Subcutaneous abdominal adipose tissue (tissue), 5 donors: Measurements from ENCODE around the gene IL13RA1.
"Not testable (repeated sequence)": the region's sequence is repeated elsewhere in the genome, so short reads cannot be mapped to it uniquely, and the experiment has no call there.

Experiments
- H3K27ac ChIP-seq: one replicate; pipeline ENCODE4 v1.7.0; 2013; ENCODE audit warnings: low read depth, mild to moderate bottlenecking, inconsistent platforms, low read length, moderate library complexity
- H3K27me3 ChIP-seq, 5 donors: one replicate each; pipeline ENCODE4 v1.7.0; 2013; ENCODE audit warnings: low read length in 5 of 5, inconsistent platforms in 1 of 5; ENCODE audit not compliant: control insufficient read depth in 5 of 5, insufficient read depth in 4 of 5
- H3K36me3 ChIP-seq, 5 donors: one replicate each; pipeline ENCODE4 v1.7.0; 2013; ENCODE audit warnings: low read length in 5 of 5; ENCODE audit not compliant: control insufficient read depth in 5 of 5, insufficient read depth in 5 of 5
- H3K4me1 ChIP-seq, 5 donors: one replicate each; pipeline ENCODE4 v1.7.0; 2013; ENCODE audit warnings: low read length in 5 of 5, mild to moderate bottlenecking in 3 of 5, moderate library complexity in 1 of 5; ENCODE audit not compliant: control insufficient read depth in 5 of 5, insufficient read depth in 5 of 5
- H3K4me3 ChIP-seq, 5 donors: one replicate each; pipeline ENCODE4 v1.7.0; 2013; ENCODE audit warnings: low read length in 5 of 5, low read depth in 1 of 5
- H3K9ac ChIP-seq, 5 donors: one replicate each; pipeline ENCODE4 v1.7.0; 2013; ENCODE audit warnings: low read length in 5 of 5, mild to moderate bottlenecking in 4 of 5, moderate library complexity in 3 of 5
- H3K9me3 ChIP-seq, 5 donors: one replicate each; pipeline ENCODE4 v1.7.0; 2013; ENCODE audit warnings: low read length in 5 of 5; ENCODE audit not compliant: control insufficient read depth in 5 of 5
- donor health status: healthy.
- donor health status: healthy.
- donor health status: healthy.
- donor health status: healthy.
- donor health status: healthy.

IL13RA1 gene

DNA sequence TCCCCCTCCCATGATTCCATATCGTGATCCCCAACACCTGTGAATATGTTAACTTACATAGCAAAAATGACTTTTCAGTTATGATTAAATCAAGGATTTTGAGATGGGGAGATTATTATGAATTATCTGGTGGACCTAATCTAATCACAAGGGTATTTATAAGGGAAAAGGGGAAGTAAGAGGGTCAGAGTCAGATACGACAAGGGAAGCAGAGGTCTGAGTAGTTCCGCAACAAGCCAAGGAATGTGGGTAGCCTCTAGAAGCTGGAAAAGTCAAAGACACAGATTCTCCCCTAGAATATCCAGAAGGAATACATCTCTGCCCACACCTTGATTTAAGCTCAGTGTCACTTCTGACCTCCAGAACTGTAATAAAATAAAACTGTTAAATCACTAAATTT, 1.0 kb upstream of the IL13RA1 start:
- Histone ChIP-seq H3K27me3 (no peaks in the 10 kb centered on the region), H3K27ac (peak overlapping the region; percentile 89), H3K9me3 (peaks cover 0 to 2% (median 0%) of the 10 kb centered on the region in 5 donors), H3K4me3 (peak overlapping the region in 1 of 5 donors; percentile 67), H3K9ac (peak overlapping the region in 1 of 5 donors; percentile 70), H3K4me1 (peaks cover 0 to 38% (median 25%) of the 10 kb centered on the region in 5 donors), H3K36me3 (no peaks in the 10 kb centered on the region)

DNA sequence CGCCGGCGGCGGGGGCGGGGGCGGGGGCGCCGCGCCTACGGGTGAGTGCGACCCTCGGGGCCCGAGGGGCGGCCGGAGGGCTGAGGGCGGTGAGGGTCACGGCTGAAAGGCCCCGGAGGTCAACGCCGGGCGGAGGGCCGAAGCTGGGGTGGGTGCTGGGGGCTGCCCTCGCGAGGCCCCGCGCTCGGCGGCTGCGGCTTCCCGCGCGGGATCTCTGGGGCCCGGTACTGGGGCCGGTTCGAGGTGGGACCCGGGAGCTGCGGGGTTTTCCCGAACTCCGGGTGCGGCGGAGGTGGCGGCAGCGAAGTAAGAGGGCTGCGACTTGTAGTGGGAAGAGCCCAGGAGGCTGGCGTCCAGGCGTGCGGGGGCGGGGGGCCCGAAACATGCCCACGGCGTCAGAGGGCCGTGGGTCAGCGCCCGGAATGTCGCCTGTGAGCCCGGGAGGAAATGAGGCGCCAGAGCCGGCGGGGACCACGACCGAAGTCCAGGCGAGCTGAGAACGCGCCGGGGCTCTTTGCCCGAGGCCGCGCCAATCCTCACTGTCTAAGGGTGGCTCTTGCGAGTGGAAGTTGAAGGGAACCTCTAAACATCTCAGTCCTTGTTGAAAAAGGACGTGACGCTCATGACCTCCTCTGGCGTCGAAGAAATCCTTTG, 407 bp downstream of the IL13RA1 start:
- H3K36me3 ChIP-seq, result no peaks in the 10 kb centered on the region
- peak overlapping the region; percentile 56 to 70 (median 60) for H3K4me3 ChIP-seq
- H3K27me3 ChIP-seq, result no peaks in the 10 kb centered on the region
- peak overlapping the region; percentile 89 for H3K27ac ChIP-seq
- peaks cover 0 to 37% (median 25%) of the 10 kb centered on the region in 5 donors for H3K4me1 ChIP-seq
- H3K9me3 ChIP-seq, result no peaks in the 10 kb centered on the region
- peak overlapping the region in 4 of 5 donors; percentile 46 to 81 (median 73) for H3K9ac ChIP-seq

DNA sequence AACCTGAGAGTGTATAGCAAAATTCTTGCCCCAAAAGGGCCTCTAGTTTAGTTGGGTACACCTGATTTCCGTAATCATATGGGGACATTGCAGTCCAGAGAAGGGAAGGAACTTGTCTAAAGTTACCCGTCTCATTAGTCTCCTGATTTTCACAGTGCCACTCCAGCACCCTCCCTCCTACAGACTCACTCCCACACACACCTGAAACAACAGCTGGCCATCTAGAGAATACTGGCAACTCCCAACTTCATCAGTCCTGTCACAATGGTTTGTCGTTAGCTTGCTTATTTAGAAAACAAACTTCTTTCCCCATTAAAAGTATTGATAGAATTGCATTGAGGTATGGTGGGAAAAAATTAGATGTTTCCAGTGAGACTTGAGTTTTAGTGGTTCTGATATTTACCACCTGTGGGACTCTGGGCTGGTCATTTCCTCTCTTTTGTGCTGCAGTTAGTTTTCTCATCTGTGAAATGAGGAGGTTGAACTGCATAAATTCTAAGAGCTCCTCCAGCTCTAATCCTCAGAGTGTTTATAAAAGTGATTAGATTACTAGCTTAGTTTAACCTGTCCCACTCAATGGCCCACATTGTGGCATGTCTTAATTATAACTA, 1.7 kb downstream of the IL13RA1 start:
- H3K4me1 ChIP-seq, result peaks cover 0 to 37% (median 25%) of the 10 kb centered on the region in 5 donors
- no peaks in the 10 kb centered on the region for H3K27me3 ChIP-seq
- peak overlapping the region in 1 of 5 donors; percentile 81 for H3K9ac ChIP-seq
- H3K27ac ChIP-seq, result no peak overlapping the region
- peaks cover 0 to 4% (median 0%) of the 10 kb centered on the region in 5 donors for H3K9me3 ChIP-seq
- H3K36me3 ChIP-seq, result no peaks in the 10 kb centered on the region
- H3K4me3 ChIP-seq, result peak overlapping the region; percentile 32 to 70 (median 60)

DNA sequence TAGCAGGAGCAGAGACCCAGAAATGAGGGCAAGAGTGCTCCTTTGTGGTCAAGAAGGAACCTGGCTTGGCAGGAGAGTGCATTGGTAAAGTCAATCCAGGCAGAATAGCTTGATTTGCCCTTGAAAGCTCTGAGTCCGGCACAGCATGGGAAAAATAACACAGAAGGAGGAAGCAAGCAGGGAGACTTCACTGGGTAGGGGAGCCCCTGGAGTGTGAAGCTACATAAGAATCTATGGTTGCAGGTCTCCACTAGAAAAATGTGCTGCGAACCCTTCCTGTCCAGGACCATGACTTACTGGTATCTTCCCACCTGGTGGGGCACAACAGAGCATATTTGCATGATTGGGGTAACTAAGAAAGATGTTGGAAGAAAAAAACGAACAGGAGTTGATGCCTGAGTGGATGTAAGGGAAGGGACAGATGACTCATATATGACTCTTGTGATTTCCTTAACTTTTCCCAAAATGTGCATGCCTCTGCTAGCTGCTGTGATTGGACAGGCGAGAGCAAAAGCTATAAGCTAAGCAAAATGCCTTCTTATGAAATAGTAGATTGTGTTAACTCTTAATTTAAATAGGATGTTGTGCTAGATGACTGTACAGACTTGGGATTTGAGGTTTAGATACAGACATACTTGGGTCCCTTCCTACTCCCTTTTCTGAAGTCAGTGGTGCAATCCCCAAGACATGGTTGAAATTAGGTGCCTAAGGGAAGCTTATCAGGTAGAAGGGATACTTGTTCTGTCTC, 3.3 kb downstream of the IL13RA1 start:
- H3K4me1 ChIP-seq, result peaks cover 0 to 24% (median 14%) of the 10 kb centered on the region in 5 donors
- peaks cover 0 to 4% (median 0%) of the 10 kb centered on the region in 5 donors for H3K9me3 ChIP-seq
- no peaks in the 10 kb centered on the region for H3K27me3 ChIP-seq
- no peaks in the 10 kb centered on the region for H3K36me3 ChIP-seq
- peak overlapping the region in 1 of 5 donors; percentile 2 for H3K4me3 ChIP-seq
- no peak overlapping the region for H3K9ac ChIP-seq
- H3K27ac ChIP-seq, result peak overlapping the region; percentile 6

DNA sequence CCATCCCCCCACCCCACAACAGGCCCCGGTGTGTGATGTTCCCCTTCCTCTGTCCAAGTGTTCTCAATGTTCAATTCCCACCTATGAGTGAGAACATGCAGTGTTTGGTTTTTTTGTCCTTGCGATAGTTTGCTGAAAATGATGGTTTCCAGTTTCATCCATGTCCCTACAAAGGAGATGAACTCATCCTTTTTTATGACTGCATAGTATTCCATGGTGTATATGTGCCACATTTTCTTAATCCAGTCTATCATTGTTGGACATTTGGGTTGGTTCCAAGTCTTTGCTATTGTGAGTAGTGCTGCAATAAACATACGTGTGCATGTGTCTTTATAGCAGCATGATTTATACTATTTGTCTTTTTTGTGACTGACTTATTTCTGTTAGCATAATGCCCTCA, 5.1 kb downstream of the IL13RA1 start:
- H3K27ac ChIP-seq, H3K9ac ChIP-seq, H3K27me3 ChIP-seq, H3K9me3 ChIP-seq, H3K36me3 ChIP-seq, H3K4me3 ChIP-seq: not testable (repeated sequence)
- H3K4me1 ChIP-seq, result peaks cover 0 to 15% (median 8%) of the 10 kb centered on the region in 5 donors

DNA sequence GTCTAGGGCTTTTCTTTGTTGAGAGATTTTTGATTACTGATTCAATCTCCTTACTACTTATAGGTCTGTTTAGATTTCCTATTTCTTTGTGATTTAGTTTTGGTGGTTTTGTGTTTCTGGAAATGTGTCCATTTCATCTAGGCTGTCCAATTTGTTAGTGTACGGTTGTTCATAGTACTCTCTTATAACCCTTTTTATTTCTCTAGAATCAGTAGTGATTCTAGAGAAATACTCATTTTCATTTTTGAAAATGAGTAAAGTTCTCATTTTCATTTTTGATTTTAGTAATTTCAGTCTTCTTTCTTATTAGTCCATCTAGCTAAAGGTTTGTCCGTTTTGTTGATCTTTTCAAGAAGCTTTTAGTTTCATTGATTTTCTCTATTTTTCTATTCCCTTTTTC, 7.5 kb downstream of the IL13RA1 start:
- Histone ChIP-seq H3K4me3 (no peak overlapping the region), H3K9ac (no peak overlapping the region), H3K4me1 (peaks cover 0 to 11% (median 2%) of the 10 kb centered on the region in 5 donors), H3K27ac (no peak overlapping the region), H3K36me3 (no peaks in the 10 kb centered on the region), H3K27me3 (no peaks in the 10 kb centered on the region), H3K9me3 (peaks cover 0 to 8% (median 0%) of the 10 kb centered on the region in 5 donors)

DNA sequence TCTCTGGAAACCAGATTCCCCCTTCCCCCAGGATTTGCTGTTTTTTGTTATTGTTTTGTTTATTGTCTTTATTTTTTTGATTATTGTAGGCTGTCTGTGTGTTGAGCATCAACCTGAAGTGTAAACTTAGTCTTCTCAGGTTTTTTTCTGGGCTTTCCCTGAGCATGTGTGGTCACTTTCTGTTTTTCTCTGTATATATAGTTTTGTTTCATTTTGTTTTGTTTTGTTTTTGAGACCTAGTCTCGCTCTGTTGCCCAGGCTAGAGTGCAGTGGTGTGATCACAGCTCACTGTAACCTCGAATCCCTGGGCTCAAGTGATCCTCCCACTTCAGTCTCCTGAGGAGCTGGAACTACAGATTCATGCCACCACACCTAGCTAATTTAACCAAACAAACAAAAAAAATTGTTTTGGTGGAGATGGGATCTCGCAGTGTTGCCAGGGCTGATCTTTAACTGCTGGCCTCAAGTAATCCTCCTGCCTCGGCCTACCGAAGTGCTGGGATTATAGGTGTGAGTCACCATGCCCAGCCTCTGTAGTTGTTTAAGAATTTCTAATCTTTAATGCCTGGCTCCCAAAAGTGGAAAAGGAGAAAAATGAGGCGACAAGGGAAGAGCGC, 9.1 kb downstream of the IL13RA1 start:
- Histone ChIP-seq H3K27me3 (no peaks in the 10 kb centered on the region), H3K9ac (no peak overlapping the region), H3K4me3 (no peak overlapping the region), H3K36me3 (peaks cover 0 to 2% (median 0%) of the 10 kb centered on the region in 5 donors), H3K4me1 (peaks cover 0 to 6% (median 0%) of the 10 kb centered on the region in 5 donors), H3K9me3 (peaks cover 0 to 8% (median 0%) of the 10 kb centered on the region in 5 donors), H3K27ac (no peak overlapping the region)

DNA sequence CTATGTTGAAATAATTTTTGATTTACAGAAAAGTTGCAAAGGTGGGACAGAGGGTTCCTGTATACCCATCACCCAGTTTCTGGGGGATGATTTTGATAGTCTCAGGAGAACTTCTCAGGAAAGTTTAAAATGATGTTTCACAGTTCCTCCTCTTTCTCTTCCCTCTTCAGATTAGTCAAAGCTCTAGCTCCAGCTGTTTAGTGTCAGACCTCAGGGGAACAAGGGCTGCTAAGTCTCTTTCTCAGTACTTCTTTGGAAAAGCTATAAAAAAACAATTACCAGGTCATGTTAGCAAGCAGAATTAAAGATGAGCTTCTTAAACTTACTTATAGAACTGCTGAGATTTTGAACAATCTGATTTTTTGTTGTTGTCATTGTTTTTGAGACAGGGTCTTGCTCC, 12.2 kb downstream of the IL13RA1 start:
- peaks cover 0 to 6% (median 0%) of the 10 kb centered on the region in 5 donors for H3K4me1 ChIP-seq
- no peak overlapping the region for H3K27ac ChIP-seq
- H3K9ac ChIP-seq, result no peak overlapping the region
- H3K36me3 ChIP-seq, result peaks cover 0 to 9% (median 0%) of the 10 kb centered on the region in 5 donors
- H3K9me3 ChIP-seq, result peaks cover 0 to 5% (median 0%) of the 10 kb centered on the region in 5 donors
- H3K27me3 ChIP-seq, result no peaks in the 10 kb centered on the region
- H3K4me3 ChIP-seq, result no peak overlapping the region

DNA sequence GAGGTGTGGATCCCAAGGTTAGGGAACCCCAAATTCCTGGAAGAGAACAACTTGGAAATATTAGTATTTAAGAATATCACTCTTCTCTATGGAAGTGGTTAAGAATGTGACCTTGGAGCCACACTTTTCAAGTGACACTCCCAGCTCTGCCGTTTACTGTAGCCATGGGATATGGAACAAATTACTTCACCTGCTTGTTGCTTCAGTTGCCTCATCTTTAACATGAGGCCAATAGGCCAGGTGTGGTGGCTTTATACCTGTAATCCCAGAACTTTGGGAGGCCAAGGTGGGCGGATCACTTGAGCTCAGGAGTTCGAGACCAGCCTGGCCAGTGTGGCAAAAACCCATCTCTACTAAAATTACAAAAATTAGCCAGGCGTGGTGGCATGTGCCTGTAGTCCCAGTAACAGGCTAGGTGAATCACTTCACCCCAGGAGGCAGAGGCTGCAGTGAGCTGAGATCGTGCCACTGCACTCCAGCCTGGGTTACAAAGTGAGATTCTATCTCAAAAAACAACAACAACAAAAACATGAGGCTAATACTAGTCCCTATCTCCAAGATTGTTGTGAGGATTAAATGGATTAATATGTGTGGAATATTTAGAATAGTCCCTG, 13.0 kb downstream of the IL13RA1 start:
- Histone ChIP-seq H3K27ac (no peak overlapping the region), H3K27me3 (no peaks in the 10 kb centered on the region), H3K4me1 (peaks cover 0 to 7% (median 0%) of the 10 kb centered on the region in 5 donors)

More for the DNA sequence above, 13.0 kb downstream of the IL13RA1 start:
- peaks cover 0 to 5% (median 0%) of the 10 kb centered on the region in 5 donors for H3K9me3 ChIP-seq
- H3K36me3 ChIP-seq, result peaks cover 0 to 9% (median 0%) of the 10 kb centered on the region in 5 donors
- no peak overlapping the region for H3K9ac ChIP-seq
- no peak overlapping the region for H3K4me3 ChIP-seq
